Activated T-helper 1 cell treated with anti-CD3 and anti-CD28 coated beads, Interleukin-12 subunit alpha, Interleukin-12 subunit beta, Interleukin-2, Interleukin-4 antibody, amounts not matched to agents 30 ng/mL and 10 ng/mL and 1 ng/mL, durations not matched to agents 14 hours and 24 hours and 36 hours (primary cell): ENCODE measurements around the gene SEC24D. TPM values are rescaled to one million over a fixed set of nuclear protein-coding genes. Genes with fewer than 3 reads are reported as not detected.
"Not testable (repeated sequence)": the region's sequence is repeated elsewhere in the genome, so short reads cannot be mapped to it uniquely, and the experiment has no call there.

Experiments
- DNase-seq: peaks from one replicate; pipeline ENCODE4 v3.0.0; 2021; ENCODE audit warnings: low spot score
- H3K27ac Mint-ChIP-seq: one replicate; pipeline ENCODE4 v1.8.0; 2021; ENCODE audit warnings: mild to moderate bottlenecking, mixed read lengths
- H3K27me3 Mint-ChIP-seq: one replicate; pipeline ENCODE4 v1.8.0; 2022; ENCODE audit warnings: mild to moderate bottlenecking, moderate library complexity, mixed read lengths; ENCODE audit not compliant: insufficient read depth
- H3K36me3 Mint-ChIP-seq: one replicate; pipeline ENCODE4 v1.8.0; 2021; ENCODE audit warnings: low read depth, mixed read lengths
- H3K4me1 Mint-ChIP-seq: one replicate; pipeline ENCODE4 v1.8.0; 2021; ENCODE audit warnings: low read depth, mixed read lengths
- H3K4me3 Mint-ChIP-seq: one replicate; pipeline ENCODE4 v1.8.0; 2021; ENCODE audit warnings: mild to moderate bottlenecking, moderate library complexity, mixed read lengths
- H3K9me3 Mint-ChIP-seq: one replicate; pipeline ENCODE4 v1.8.0; 2021; ENCODE audit warnings: mixed read lengths
- intact Hi-C: fragments of 100-400 bp; cut with micrococcal nuclease; formaldehyde crosslinking; loops from one replicate; pipeline ENCODE4 v1.15.1; 2024
- total RNA-seq: library from RNA; stranded (reverse); gene quantifications from 2 replicates; pipeline ENCODE4 v1.2.3, GENCODE V29; 2022

SEC24D gene
- total RNA-seq, 1 donor from 2014 or later = 50.0 TPM

- H3K4me1 Mint-ChIP-seq = not testable (repeated sequence)
- H3K36me3 Mint-ChIP-seq = peaks cover 15% of the 10 kb centered on the region
These were observed 44.1 kb downstream of the SEC24D start for GRCh38 chr4:118791690-118792446.

GRCh38 chr4:118790544-118790943 lies 45.4 kb downstream of the SEC24D start:
- no peak overlapping the region for H3K27ac Mint-ChIP-seq
- H3K4me1 Mint-ChIP-seq = no peaks in the 10 kb centered on the region
- no peaks in the 10 kb centered on the region for H3K27me3 Mint-ChIP-seq
- H3K9me3 Mint-ChIP-seq = no peaks in the 10 kb centered on the region
- intact Hi-C loops = no loop called here
- H3K36me3 Mint-ChIP-seq = peaks cover 11% of the 10 kb centered on the region
- no peak for DNase-seq
- no peak overlapping the region for H3K4me3 Mint-ChIP-seq

More at GRCh38 chr4:118791690-118792446, 44.1 kb downstream of the SEC24D start:
- H3K27me3 Mint-ChIP-seq, DNase-seq, H3K4me3 Mint-ChIP-seq, H3K9me3 Mint-ChIP-seq, intact Hi-C loops, H3K27ac Mint-ChIP-seq: not testable (repeated sequence)

- Mint-ChIP-seq H3K9me3 (no peaks in the 10 kb centered on the region), H3K36me3 (peaks cover 15% of the 10 kb centered on the region), H3K4me1 (no peaks in the 10 kb centered on the region), H3K27me3 (no peaks in the 10 kb centered on the region), H3K4me3 (no peak overlapping the region), H3K27ac (no peak overlapping the region)
- no peak for DNase-seq
- intact Hi-C loops = loop anchor here (5.0 kb wide), 1 partner anchor 38 kb away; no protein-coding TSS in a partner anchor
These were observed 47.0 kb downstream of the SEC24D start for GRCh38 chr4:118788911-118789310.

GRCh38 chr4:118787844-118788380 lies 48.0 kb downstream of the SEC24D start:
- Mint-ChIP-seq H3K27me3 (no peaks in the 10 kb centered on the region), H3K4me3 (no peak overlapping the region), H3K9me3 (peaks cover 3% of the 10 kb centered on the region), H3K27ac (no peak overlapping the region), H3K36me3 (peaks cover 19% of the 10 kb centered on the region), H3K4me1 (no peaks in the 10 kb centered on the region)
- intact Hi-C loops = loop anchor here (5.0 kb wide), 1 partner anchor 39 kb away; no protein-coding TSS in a partner anchor
- DNase-seq = no peak

- intact Hi-C loops = loop anchor here (5.0 kb wide), 1 partner anchor 43 kb away; no protein-coding TSS in a partner anchor
- Mint-ChIP-seq H3K9me3 (peaks cover 3% of the 10 kb centered on the region), H3K27me3 (no peaks in the 10 kb centered on the region), H3K36me3 (peaks cover 37% of the 10 kb centered on the region), H3K4me1 (no peaks in the 10 kb centered on the region), H3K4me3 (no peak overlapping the region), H3K27ac (no peak overlapping the region)
- no peak for DNase-seq
These were observed 51.1 kb downstream of the SEC24D start for GRCh38 chr4:118784776-118785175.

- Mint-ChIP-seq H3K36me3 (peaks cover 39% of the 10 kb centered on the region), H3K4me3 (no peak overlapping the region), H3K4me1 (no peaks in the 10 kb centered on the region), H3K27ac (no peak overlapping the region), H3K27me3 (no peaks in the 10 kb centered on the region), H3K9me3 (peaks cover 3% of the 10 kb centered on the region)
- no peak for DNase-seq
- intact Hi-C loops = no loop called here
These were observed 52.0 kb downstream of the SEC24D start for GRCh38 chr4:118783887-118784286.

- intact Hi-C loops, DNase-seq, H3K4me1 Mint-ChIP-seq, H3K27ac Mint-ChIP-seq, H3K27me3 Mint-ChIP-seq, H3K9me3 Mint-ChIP-seq, H3K4me3 Mint-ChIP-seq: not testable (repeated sequence)
- peaks cover 39% of the 10 kb centered on the region for H3K36me3 Mint-ChIP-seq
These were observed 53.0 kb downstream of the SEC24D start for GRCh38 chr4:118782886-118783285.

- DNase-seq, H3K27ac Mint-ChIP-seq, H3K27me3 Mint-ChIP-seq, intact Hi-C loops, H3K4me3 Mint-ChIP-seq, H3K9me3 Mint-ChIP-seq, H3K4me1 Mint-ChIP-seq: not testable (repeated sequence)
- H3K36me3 Mint-ChIP-seq = peaks cover 24% of the 10 kb centered on the region
These were observed 58.3 kb downstream of the SEC24D start for GRCh38 chr4:118777649-118778048.

- DNase-seq, H3K27ac Mint-ChIP-seq, intact Hi-C loops, H3K4me3 Mint-ChIP-seq, H3K27me3 Mint-ChIP-seq, H3K4me1 Mint-ChIP-seq, H3K9me3 Mint-ChIP-seq: not testable (repeated sequence)
- H3K36me3 Mint-ChIP-seq = peaks cover 20% of the 10 kb centered on the region
These were observed 58.8 kb downstream of the SEC24D start for GRCh38 chr4:118776955-118777640.

- Mint-ChIP-seq H3K27me3 (no peaks in the 10 kb centered on the region), H3K4me3 (no peak overlapping the region), H3K36me3 (peaks cover 13% of the 10 kb centered on the region), H3K27ac (no peak overlapping the region), H3K9me3 (no peaks in the 10 kb centered on the region), H3K4me1 (no peaks in the 10 kb centered on the region)
- no peak for DNase-seq
- intact Hi-C loops = no loop called here
These were observed 59.6 kb downstream of the SEC24D start for GRCh38 chr4:118776157-118776954.

- H3K27me3 Mint-ChIP-seq = no peaks in the 10 kb centered on the region
- intact Hi-C loops = no loop called here
- no peaks in the 10 kb centered on the region for H3K4me1 Mint-ChIP-seq
- DNase-seq = no peak
- H3K4me3 Mint-ChIP-seq = no peak overlapping the region
- no peaks in the 10 kb centered on the region for H3K9me3 Mint-ChIP-seq
- peaks cover 11% of the 10 kb centered on the region for H3K36me3 Mint-ChIP-seq
- no peak overlapping the region for H3K27ac Mint-ChIP-seq
These were observed 60.5 kb downstream of the SEC24D start for GRCh38 chr4:118775405-118775804.

GRCh38 chr4:118774989-118775388 lies 60.9 kb downstream of the SEC24D start:
- Mint-ChIP-seq H3K36me3 (peaks cover 10% of the 10 kb centered on the region), H3K9me3 (no peaks in the 10 kb centered on the region), H3K4me1 (no peaks in the 10 kb centered on the region), H3K27ac (no peak overlapping the region), H3K4me3 (no peak overlapping the region), H3K27me3 (no peaks in the 10 kb centered on the region)
- intact Hi-C loops = loop anchor here (5.0 kb wide), 2 partner anchors 267 to 512 kb away; no protein-coding TSS in a partner anchor
- DNase-seq = no peak
